ENCODE data around the gene GUCA2A. TPM values are rescaled to one million over a fixed set of nuclear protein-coding genes. Genes with fewer than 3 reads are reported as not detected.
A peak's percentile ranks its signal among the peaks of the same experiment; 100 is the strongest.
"Not testable (repeated sequence)": the region's sequence is repeated elsewhere in the genome, so short reads cannot be mapped to it uniquely, and the experiment has no call there.

GUCA2A gene, protein sequence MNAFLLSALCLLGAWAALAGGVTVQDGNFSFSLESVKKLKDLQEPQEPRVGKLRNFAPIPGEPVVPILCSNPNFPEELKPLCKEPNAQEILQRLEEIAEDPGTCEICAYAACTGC
- 100 to 1,000 TPM; 195 to 959 TPM for total RNA-seq

DNA sequence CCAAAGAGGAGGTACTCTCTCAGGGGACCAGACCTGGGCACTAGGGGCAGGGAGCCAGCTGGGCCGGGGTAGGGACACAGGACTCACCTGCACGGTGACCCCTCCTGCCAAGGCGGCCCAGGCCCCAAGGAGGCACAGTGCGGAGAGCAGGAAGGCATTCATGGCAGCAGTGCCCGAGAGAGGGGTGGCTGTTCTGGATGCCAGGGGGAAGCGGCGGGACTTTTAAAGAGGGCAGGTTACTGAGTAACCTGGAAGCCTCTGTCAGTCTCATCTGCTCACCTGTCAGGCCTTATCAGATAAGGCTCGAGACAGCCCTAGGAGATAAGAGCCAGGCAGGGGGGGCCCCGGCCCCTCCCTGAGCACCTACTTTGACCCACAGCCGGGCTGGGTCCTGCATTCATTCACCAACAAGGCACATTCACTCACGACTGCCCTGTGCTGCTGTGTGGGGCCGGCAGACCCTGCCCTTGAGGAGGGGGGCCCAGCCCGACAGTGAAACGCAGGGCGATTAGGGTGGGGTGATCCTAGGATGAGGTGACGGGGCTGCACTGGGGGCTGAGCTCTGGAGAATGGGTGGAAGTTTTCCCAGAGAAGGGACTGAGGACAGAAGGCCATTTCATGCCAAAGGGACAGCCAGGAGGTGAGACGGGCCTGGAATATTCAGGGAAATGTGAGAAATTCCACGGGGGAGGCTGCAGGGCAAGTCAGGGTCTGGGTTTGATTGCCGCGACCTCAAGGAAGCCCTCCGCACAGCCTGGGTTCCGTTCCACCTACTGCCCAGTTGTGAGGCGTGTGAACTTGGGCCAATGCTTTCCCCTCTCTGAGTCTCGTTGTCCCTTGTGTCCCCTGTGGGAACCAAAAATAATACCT is at the start of gene GUCA2A:
Gene GUCA2A, minus strand, starts transcription at position 195 of the 870 bp plus-strand sequence. Its CDS starts 33 bp downstream, at position 162.
- Histone ChIP-seq H3K36me3 (no peaks in the 10 kb centered on the region), H3K9ac (ENCODE audit: low read depth in 2 of 2, low read length in 2 of 2) (peak within 1 kb of the TSS in 1 of 2 donors; percentile 83), H3K4me3 (peak within 1 kb of the TSS; percentile 16), H3K4me1 (no peaks in the 10 kb centered on the region), H3K9me3 (no peaks in the 10 kb centered on the region), H3K27me3 (no peaks in the 10 kb centered on the region), H3K27ac (peak within 1 kb of the TSS; percentile 50)
- TF ChIP-seq, protein P1, sequence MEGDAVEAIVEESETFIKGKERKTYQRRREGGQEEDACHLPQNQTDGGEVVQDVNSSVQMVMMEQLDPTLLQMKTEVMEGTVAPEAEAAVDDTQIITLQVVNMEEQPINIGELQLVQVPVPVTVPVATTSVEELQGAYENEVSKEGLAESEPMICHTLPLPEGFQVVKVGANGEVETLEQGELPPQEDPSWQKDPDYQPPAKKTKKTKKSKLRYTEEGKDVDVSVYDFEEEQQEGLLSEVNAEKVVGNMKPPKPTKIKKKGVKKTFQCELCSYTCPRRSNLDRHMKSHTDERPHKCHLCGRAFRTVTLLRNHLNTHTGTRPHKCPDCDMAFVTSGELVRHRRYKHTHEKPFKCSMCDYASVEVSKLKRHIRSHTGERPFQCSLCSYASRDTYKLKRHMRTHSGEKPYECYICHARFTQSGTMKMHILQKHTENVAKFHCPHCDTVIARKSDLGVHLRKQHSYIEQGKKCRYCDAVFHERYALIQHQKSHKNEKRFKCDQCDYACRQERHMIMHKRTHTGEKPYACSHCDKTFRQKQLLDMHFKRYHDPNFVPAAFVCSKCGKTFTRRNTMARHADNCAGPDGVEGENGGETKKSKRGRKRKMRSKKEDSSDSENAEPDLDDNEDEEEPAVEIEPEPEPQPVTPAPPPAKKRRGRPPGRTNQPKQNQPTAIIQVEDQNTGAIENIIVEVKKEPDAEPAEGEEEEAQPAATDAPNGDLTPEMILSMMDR (IDR thresholded peaks at IDR 0.05): no peak
- peak; percentile 79 for DNase-seq
- intact Hi-C loops (cut with DNase I): no loop called here

DNA sequence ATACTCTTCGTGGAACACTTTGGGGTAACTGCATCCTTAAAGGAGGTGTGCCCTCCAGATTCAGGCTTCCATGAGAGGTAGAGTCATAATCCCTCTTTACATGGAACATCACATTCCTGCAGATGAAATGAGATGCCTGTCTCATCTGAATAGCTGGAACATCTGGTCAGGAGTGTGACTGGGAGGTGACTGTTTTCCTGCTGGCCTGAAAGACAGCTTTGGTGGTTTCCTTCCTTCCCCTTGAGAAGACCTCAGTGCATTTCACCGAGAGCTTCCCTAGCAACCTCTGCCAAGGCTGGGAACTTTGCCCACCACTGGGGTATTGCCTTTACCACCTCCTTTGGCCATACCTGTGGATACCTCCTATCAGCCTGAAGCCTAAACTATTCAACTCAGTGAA is 46.7 kb upstream of the GUCA2A start:
- peaks cover 4% of the 10 kb centered on the region for H3K4me1 ChIP-seq

DNA sequence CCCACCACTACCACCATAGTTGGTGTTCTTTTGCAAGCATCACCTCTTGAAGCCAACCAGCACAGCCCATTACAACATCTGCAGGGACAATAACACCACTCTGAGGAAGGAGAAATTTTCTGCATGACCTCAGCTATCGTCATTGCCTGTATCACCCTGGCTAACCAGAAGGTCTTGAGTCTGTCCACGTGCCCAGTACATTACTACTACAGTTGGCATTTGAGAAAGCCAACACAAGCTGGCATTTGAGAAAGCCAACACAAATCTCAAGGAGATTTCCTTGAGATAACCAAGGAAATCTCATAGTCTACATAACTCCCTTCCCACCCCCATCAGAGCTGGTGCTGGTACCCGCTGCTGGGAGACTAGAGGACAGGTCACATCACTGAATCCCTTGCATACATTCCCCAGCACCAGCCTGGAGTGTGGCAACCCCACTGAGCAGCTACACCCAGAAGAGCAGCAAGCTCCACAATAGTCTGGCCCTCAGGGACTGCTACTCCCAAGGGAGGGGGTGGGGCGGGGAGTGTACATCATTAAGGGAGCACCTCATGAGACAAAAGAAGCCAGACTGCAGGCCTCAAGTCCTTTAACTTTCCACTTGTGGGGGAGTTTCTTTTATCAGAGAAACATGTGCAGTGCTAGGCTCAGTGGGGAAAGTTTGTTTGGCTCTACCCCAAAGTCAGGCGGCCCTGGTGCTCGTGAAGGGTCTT is 46.0 kb upstream of the GUCA2A start:
- Histone ChIP-seq H3K4me1 (peaks cover 4% of the 10 kb centered on the region), H3K9ac (ENCODE audit: low read depth in 2 of 2, low read length in 2 of 2) (no peak overlapping the region), H3K36me3 (no peaks in the 10 kb centered on the region), H3K27me3 (no peaks in the 10 kb centered on the region), H3K27ac (no peak overlapping the region), H3K4me3 (no peak overlapping the region), H3K9me3 (no peaks in the 10 kb centered on the region)
- DNase-seq: no peak
- intact Hi-C loops (cut with DNase I): no loop called here
- TF ChIP-seq, protein P1 (IDR thresholded peaks at IDR 0.05): no peak

More for the DNA sequence above, 46.7 kb upstream of the GUCA2A start:
- intact Hi-C loops (cut with DNase I): no loop called here
- TF ChIP-seq, protein P1 (IDR thresholded peaks at IDR 0.05): no peak
- no peak overlapping the region for H3K4me3 ChIP-seq
- no peaks in the 10 kb centered on the region for H3K36me3 ChIP-seq
- H3K9me3 ChIP-seq: no peaks in the 10 kb centered on the region
- no peak overlapping the region for H3K9ac ChIP-seq (ENCODE audit: low read depth in 2 of 2, low read length in 2 of 2)
- no peaks in the 10 kb centered on the region for H3K27me3 ChIP-seq
- no peak for DNase-seq
- no peak overlapping the region for H3K27ac ChIP-seq

DNA sequence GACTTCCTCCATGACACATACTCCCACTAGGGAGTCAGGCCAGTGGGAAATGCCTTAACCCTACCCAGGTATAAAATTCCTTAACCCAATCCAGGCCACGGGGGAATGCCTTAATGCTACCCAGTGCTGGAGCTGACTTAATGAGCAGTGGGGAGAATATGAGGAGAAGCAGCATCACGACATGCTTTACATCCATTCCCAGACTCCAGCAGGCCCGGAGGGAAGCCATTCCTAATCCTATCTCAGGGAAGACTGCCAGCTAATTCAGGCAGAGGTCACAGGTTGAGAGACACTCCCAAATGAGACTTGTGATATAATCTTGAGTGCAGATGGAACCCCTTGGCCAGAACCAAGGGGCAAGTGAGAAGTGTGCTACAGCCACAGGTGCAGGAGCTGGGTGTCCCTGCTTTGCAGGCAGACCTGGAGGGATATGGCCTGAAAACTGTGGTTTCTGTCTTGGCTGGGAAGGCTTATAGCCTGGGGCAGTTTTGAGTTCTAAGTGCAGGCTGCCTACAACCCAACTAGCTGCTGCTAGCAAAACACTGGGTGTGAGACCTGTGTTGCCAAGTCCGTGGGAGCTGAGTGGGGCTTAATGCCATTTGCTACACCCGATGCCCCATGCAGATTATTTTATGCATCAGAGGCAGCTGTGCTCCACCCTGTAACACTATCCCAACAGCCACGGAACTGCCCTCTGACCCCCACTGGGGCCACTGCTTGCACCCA is 45.1 kb upstream of the GUCA2A start:
- H3K4me1 ChIP-seq: peaks cover 4% of the 10 kb centered on the region
- no peak overlapping the region for H3K4me3 ChIP-seq
- no peaks in the 10 kb centered on the region for H3K36me3 ChIP-seq
- TF ChIP-seq, protein P1 (IDR thresholded peaks at IDR 0.05): no peak
- H3K9me3 ChIP-seq: no peaks in the 10 kb centered on the region
- DNase-seq: no peak
- intact Hi-C loops (cut with DNase I): no loop called here
- no peak overlapping the region for H3K9ac ChIP-seq (ENCODE audit: low read depth in 2 of 2, low read length in 2 of 2)
- H3K27me3 ChIP-seq: no peaks in the 10 kb centered on the region
- no peak overlapping the region for H3K27ac ChIP-seq

DNA sequence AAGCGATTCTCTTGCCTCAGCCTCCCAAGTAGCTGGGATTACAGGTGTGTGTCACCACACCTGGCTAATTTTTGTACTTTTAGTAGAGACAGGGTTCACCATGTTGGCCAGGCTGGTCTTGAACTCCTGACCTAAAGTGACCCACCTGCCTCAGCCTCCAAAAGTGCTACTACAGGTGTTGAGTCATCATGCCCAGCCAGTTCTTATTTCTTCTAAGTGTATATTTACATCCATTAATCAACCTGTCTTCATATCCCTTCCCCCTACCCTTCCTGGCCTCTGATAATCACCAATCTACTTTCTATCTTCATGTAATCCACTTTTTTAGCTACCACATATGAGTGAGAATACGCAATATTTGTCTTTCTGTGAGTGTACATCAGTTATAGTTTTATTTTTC is 42.4 kb upstream of the GUCA2A start:
- H3K4me3 ChIP-seq; intact Hi-C loops (cut with DNase I); DNase-seq; H3K27me3 ChIP-seq; H3K9ac ChIP-seq (ENCODE audit: low read depth in 2 of 2, low read length in 2 of 2); H3K9me3 ChIP-seq; H3K36me3 ChIP-seq; H3K27ac ChIP-seq; H3K4me1 ChIP-seq: not testable (repeated sequence)
